ENCODE results near the gene SORCS3. TPM values are rescaled to one million over a fixed set of nuclear protein-coding genes. Genes with fewer than 3 reads are reported as not detected.

The SORCS3 gene
- total RNA-seq, 1 experiment from 2014 or later, result 0.04 TPM

- Histone ChIP-seq H2BK12ac (ENCODE audit: insufficient read length, low read depth, low read length) (no peak overlapping the region), H4K5ac (ENCODE audit: insufficient read length, low read depth, low read length) (no peak overlapping the region), H4K20me1 (ENCODE audit: control insufficient read depth, insufficient read depth, insufficient read length) (no peaks in the 10 kb centered on the region), H3K27ac (ENCODE audit: insufficient read length, low read depth, low read length) (no peak overlapping the region), H2AK5ac (ENCODE audit: insufficient read length, low read length) (no peak overlapping the region), H4K91ac (ENCODE audit: insufficient read length, low read depth, low read length) (no peak overlapping the region), H3K9ac (ENCODE audit: extremely low read depth, insufficient read length, low read length) (no peak overlapping the region), H3K14ac (ENCODE audit: insufficient read depth, low read length) (no peak overlapping the region), H3K4me1 (ENCODE audit: insufficient read depth, low read length) (no peaks in the 10 kb centered on the region), H2BK120ac (ENCODE audit: low read depth, low read length, poor library complexity, severe bottlenecking) (no peak overlapping the region), H3K18ac (ENCODE audit: insufficient read length, low read depth, low read length) (no peak overlapping the region), H3K56ac (ENCODE audit: insufficient read length, low read depth, low read length) (no peak overlapping the region), H2BK15ac (ENCODE audit: low read depth, low read length) (no peak overlapping the region), H2AFZ (ENCODE audit: low read length) (no peak overlapping the region), H3K79me1 (ENCODE audit: insufficient read depth, low read depth, low read length, poor library complexity, severe bottlenecking) (no peaks in the 10 kb centered on the region), H3K79me2 (ENCODE audit: insufficient read depth, low read length) (no peaks in the 10 kb centered on the region), H3K4ac (ENCODE audit: low read depth, low read length) (no peak overlapping the region), H3K23me2 (ENCODE audit: insufficient read length, low read depth, low read length, poor library complexity, severe bottlenecking) (no peaks in the 10 kb centered on the region), H3K4me2 (ENCODE audit: insufficient read depth, insufficient read length, low read length) (no peak overlapping the region), H4K8ac (replicated peaks; ENCODE audit: insufficient read length, low read depth, low read length) (no peak overlapping the region), H2BK20ac (ENCODE audit: low read depth, low read length, poor library complexity, severe bottlenecking) (no peak overlapping the region), H2BK5ac (ENCODE audit: insufficient read length, low read length) (no peak overlapping the region), H3T11ph (ENCODE audit: low read length) (no peak overlapping the region), H3K23ac (ENCODE audit: insufficient read length, low read depth, low read length) (no peak overlapping the region), H3K9me3 (ENCODE audit: control insufficient read depth, low read depth, low read length) (no peaks in the 10 kb centered on the region), H3K27me3 (ENCODE audit: insufficient read depth, low read length) (no peaks in the 10 kb centered on the region)
- no peak for DNase-seq
- H3K4me3 Mint-ChIP-seq, result no peak overlapping the region; a peak in 1 of 5 replicates
- H3K36me3 Mint-ChIP-seq (ENCODE audit: insufficient read depth in 1 of 3, low read depth in 3 of 3), result no peaks in the 10 kb centered on the region
- H3K9me3 Mint-ChIP-seq, result no peaks in the 10 kb centered on the region
- TF ChIP-seq CTCF (conservative IDR thresholded peaks at IDR 0.05), result no peak
- WGBS (ENCODE audit: extremely low coverage, insufficient read length, low lambda C conversion rate), result no CpG with 5 or more reads among the region's 2 CpGs
- H3K4me1 Mint-ChIP-seq, result peaks cover 5% of the 10 kb centered on the region in 2 experiments; a peak in 1 of 4 replicates
- no peak overlapping the region; a peak in 1 of 7 replicates for H3K27ac Mint-ChIP-seq
- peaks cover 2% of the 10 kb centered on the region for H3K27me3 Mint-ChIP-seq (ENCODE audit: low read depth)
Measured at GRCh38 chr10:105085980-105086379, 444.9 kb downstream of the SORCS3 start.

Data from H9 (cell line).